GM12873 (cell line): Measurements from ENCODE around the gene ZNF217.

ENCODE experiments used
- CTCF ChIP-seq: IDR thresholded peaks from 2 replicates; pipeline ENCODE4 v1.5.1; 2012; ENCODE audit warnings: low read depth, mild to moderate bottlenecking, moderate library complexity, low read length, control low read depth; ENCODE audit not compliant: insufficient read depth; ENCODE audit errors: missing control alignments

Gene ZNF217

GRCh38 chr20:53623134-53623453 lies 29.5 kb upstream of the ZNF217 start:
- no peak for TF ChIP-seq CTCF

GRCh38 chr20:53622247-53623133 lies 28.9 kb upstream of the ZNF217 start:
- TF ChIP-seq CTCF: no peak

GRCh38 chr20:53621482-53622246 lies 28.0 kb upstream of the ZNF217 start:
- TF ChIP-seq CTCF: no peak

GRCh38 chr20:53617791-53618489 lies 24.3 kb upstream of the ZNF217 start:
- no peak for TF ChIP-seq CTCF

- no peak for TF ChIP-seq CTCF
Observed at GRCh38 chr20:53613748-53614147, 20.1 kb upstream of the ZNF217 start.

GRCh38 chr20:53611449-53611894 lies 17.8 kb upstream of the ZNF217 start:
- no peak for TF ChIP-seq CTCF
